Jurkat, Clone E6-1 (cell line): Measurements from ENCODE around the gene SOX6.

Experiments
- DNase-seq: peaks from one replicate; pipeline ENCODE4 v3.0.0-alpha.2; 2011; ENCODE audit warnings: low read depth, low spot score
- H3K4me3 ChIP-seq: 2 replicates; pipeline ENCODE4 v1.5.1; 2011; ENCODE audit warnings: mild to moderate bottlenecking, low read length, control low read depth, moderate library complexity

The SOX6 gene

DNA sequence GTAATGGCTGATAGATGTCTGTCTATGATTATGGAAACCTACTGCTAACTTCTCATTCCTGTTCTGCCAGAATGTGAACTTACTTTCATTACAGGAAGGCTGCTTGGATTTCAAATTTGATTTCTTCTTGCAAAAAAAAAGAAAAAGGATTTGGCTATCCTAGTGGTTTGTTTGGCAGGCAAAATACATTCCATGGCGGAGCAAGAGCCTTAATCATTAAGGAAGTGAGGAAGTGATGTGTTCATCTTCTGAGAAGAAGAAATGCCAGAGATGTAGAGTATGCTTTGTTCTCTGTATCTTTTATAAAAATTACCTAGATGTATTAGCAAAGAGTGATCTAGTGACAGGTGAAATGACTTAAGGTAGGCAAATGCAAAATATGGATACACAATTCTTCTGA, 356.3 kb downstream of the SOX6 start:
- no peak overlapping the region for H3K4me3 ChIP-seq
- DNase-seq: no peak

DNA sequence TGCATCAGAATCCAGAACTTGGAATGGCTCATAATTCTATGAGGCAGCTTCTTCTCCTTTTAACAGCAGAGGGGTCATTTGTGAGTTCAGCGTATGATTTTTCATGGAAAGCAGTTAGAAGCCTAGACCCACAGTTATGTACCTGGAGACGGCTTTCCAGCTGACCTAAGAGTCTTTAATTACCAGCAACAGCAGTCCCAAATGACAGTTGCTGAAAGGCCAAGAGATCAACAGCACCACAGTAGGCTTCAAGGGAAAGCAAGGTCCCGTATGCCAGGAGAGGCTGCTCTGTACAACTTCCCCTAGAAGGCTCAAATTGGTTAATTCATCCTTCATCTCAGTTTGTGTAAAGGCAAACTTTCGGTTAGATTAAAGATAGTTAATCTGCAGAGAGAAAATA, 363.0 kb downstream of the SOX6 start:
- no peak overlapping the region for H3K4me3 ChIP-seq
- no peak for DNase-seq

DNA sequence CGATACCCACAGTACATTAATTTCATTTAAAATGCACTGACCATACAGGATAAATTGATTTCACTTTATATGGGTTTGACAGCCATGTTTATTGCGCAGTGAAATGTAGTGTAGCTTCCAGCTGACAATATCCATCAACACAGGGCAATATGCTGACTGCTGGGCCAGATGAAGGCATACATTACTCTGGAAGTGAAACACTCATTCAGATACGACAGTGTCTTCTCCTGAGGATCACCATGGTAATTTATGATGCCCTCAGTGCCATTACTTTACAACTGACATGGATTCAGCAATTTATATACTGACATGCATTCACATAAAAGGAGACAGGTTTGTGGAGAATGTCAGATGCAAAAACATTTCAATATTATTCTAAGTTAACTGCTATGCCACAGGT, 365.1 kb downstream of the SOX6 start:
- no peak for DNase-seq
- no peak overlapping the region for H3K4me3 ChIP-seq

DNA sequence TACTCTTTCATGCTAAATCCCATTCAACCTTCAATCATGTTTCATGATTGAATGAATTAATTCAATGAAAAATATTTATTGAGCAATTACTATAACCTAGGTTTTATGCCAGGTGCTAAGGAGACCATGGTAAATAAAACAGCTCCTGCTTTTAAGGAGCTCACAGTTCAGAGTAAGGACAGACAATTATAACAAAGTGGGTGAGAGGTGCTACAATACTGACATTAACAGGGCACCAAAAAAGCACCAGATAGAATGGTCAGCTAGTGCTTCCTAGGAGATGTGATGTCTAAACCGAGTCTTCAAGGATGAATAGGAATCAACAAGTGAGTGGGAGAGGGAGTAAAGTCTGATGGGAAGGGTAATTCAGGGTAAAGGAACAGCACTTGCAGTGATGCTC, 366.7 kb downstream of the SOX6 start:
- no peak overlapping the region for H3K4me3 ChIP-seq
- no peak for DNase-seq

DNA sequence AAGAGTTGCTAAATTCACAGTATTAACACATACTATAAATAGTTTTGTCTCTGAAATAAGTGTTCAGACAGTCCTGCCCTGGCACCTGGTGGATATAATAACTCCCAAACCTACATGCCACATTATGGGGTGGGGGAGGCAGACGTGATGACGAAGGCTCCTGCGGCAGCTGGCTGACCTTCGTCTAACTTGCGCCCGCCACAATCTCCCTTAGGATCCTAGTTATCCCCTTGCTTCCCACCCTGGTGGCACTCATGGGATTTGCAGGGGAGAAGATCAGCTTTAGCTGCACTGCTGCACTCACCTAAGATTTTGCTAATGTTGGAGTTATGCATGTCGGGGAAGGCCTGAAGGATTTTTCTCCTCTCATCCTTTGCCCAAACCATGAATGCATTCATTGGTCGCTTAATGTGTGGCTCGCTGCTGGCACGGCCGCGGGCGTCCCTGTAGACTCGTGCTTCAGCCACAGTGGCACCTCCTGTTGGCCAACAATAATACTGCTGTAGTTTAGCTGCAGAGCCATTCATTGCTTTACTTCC, 367.6 kb downstream of the SOX6 start:
- no peak for DNase-seq
- H3K4me3 ChIP-seq: no peak overlapping the region

DNA sequence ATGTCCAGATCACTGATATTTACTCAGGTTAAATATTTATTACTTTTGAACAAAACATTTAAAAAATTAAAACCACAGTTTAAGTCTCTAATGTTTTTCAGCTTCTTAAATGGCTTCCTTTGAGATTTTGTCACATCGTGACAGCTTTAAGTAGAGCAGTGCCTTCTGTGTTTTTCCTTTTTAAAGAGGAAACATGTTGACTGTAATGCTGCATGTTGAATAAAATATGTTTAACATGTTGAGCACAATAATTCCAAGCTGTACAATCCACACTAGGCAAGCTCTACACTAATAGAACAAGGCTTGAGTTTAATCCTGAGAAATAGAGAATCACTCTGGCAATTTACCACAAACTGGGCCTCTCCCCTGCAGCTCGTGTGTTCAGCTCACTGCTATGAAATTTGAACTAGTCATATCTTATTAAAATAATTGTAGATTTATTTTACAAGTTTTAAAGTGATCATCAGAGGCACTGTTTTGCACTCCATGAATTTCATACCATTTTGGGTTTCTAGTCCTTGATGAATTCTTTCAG, 368.3 kb downstream of the SOX6 start:
- H3K4me3 ChIP-seq: no peak overlapping the region
- no peak for DNase-seq

DNA sequence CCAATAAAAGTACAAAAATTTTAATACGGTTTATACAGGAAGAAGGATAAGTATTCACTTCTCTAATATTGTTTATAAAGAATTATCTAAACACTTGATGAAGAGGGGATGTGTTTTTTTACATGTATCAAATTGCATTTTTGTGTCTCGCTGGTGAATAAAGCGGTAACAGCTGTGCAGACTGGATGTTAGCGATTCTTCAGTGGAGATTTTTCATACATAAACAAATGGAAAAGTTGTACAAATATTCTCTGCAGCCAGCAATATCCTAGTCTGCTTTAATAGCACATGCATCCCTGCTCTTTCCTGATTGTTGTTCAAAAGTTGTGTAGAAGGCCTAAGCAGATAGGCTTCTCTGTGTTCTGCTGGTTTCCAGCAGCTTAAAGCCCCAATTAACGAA, 369.3 kb downstream of the SOX6 start:
- no peak overlapping the region for H3K4me3 ChIP-seq
- no peak for DNase-seq

DNA sequence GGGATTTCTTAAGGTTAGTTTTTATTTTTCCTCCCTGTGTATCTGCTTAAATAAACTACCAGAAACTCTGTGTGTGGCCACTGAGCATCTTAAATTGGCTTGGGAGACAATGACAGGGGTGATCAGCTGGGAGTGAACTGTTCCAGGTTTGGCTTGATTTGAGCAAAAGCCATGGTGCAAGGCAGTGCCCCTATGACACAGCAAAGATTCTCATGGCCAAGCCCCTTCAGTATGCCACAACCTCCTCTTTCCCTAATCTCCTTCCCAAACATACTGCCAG, 370.5 kb downstream of the SOX6 start:
- no peak for DNase-seq
- no peak overlapping the region for H3K4me3 ChIP-seq

DNA sequence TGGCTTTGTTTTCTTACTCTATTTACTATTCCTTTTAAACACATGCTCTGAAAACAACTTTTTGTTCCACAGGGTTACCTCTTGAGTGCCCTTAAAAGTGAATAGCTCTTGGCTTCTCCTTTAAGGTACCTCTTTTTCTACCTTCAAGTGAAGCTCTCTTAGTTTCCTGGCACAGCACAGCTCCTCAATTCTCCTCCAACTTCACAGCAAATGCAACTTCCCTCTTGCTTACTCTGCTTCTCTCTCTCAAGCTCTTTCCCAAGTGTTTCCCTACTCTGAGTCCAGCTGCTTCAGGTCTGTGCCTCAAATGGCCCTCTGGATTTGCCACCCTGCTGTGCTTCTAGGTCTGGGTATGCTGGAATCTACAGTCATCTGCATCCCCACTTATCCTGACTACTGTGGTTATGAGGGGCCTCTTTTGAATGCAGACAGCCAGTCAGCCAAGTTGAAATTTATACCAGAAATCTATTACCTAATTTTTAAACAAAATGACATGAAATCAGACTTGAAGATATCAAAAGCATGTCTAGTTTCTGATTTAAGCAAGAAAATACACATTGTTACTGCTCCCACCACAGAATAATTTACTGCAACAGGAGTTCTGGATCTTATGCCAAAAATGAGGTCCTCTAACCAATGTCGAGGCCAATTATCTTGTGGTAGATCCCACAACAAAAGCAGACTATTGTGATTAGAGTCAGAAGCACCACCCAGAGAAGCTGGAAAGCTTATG, 371.1 kb downstream of the SOX6 start:
- DNase-seq: no peak
- no peak overlapping the region for H3K4me3 ChIP-seq

DNA sequence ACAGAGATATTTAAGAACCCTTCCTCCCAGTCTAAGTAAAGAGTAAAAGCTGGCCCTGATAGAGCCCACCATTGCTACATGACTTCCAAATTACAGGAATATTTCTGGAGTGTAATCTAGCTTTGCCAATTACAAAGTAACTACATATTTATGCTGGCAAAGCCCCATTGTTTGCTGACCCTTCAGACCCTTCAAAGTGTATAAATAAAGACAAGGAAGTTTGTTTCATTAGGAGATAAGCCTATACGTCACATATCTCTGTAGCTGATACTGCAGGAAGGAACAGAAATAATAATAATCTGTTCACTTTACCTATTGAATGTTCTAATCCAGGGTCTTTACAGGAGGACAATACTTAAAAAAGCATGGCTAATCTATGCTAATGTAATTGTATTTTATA, 375.1 kb downstream of the SOX6 start:
- DNase-seq: no peak
- no peak overlapping the region for H3K4me3 ChIP-seq

DNA sequence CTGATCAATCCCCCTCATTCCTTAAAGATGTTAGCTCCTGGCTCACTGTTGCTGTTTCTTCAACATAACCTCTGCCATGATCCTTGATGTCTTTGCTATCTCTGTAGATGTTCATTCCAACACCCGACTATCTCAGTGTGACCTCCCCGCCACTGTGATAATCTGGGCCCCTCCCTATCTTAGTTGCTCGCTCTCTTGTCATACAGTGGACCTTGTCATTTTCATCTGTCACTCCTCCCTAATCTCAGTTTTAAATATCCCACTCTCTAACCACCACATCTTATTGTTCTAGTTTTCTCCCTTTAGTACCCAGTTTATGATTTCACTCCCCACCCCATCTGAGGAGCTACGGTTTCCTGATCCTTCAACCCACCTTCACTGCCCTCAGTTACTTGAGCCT, 379.2 kb downstream of the SOX6 start:
- H3K4me3 ChIP-seq: no peak overlapping the region
- no peak for DNase-seq

DNA sequence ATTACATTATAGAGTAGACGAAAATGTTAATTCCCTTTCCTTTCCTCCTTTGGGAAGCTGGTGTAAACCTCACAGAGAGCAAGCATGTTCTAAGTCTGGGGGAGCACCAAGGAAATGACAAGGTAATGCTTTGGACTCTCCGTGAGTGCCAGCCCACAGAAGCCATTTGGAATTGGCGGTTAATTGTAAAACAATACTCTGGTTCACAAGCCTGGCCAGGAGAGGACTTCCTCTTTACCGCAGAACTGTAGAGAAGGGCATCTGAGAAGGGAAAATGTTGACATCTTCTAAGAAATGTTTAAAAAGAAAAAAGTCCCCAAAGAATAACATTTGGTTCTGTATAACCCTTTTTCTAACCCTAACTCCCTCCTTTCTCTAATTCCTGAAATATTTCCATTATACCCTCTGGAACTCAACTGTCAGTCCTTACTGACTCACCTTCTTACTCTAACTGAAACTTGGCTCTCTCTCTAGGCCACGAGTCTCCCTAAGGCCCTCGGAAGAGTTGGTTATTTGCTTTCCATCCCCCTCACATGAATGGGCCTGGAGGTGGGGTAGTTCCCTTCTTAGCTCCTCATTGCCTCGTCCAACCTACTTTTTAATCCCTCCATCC, 379.8 kb downstream of the SOX6 start:
- no peak overlapping the region for H3K4me3 ChIP-seq
- no peak for DNase-seq

DNA sequence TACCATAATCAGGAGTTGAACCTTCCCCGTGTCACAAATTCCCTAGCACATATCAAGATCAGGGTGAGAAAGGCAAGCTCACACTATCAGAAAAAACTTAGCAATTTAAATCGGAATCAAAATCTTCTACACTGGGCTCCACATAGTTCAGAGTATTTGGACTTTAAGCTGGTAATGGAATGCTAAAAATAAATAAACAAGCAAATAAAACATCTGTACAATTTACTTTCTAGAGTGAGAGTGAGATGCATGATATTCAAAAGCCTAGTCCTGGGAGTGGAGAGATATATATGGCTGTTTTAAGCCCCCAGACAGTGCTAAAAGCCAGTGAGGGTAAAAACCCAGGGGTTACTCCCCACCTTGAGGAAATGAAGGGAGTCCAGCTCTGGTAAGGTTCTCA, 380.6 kb downstream of the SOX6 start:
- DNase-seq: no peak
- H3K4me3 ChIP-seq: no peak overlapping the region

DNA sequence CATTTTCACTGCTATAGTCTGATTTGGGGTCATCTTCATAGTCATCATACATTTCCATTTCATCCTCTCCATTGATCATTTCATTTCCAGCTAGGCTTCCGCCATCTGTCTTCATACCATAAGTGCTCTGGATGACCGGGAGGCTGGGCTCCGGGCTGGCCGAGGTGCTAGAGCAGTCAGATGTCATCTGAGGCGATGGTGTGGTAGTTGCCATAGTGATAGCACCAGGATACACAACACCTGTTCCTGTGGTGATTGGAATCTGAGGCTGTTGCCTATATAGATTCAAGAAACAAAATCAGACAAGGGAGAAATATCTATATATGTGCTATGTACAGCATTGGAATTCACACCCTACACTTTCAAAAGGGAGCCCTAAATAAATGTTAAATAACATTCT, 383.5 kb downstream of the SOX6 start:
- no peak for DNase-seq
- H3K4me3 ChIP-seq: no peak overlapping the region

DNA sequence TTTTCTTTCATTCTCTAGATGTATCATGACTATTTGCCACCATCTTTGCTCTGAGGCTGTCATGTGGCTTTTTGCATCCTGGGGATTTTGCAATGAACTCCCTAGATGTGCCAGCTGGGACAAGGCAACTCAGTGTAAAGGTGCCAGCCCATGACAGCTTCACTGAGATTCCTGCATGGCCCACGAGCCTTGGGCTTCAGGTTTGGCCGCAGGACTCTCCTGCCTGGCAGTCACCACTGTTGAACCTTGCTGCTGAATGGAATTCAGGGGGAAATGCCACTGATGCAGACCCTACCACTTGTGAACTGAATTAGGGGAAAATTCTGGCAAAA, 385.2 kb downstream of the SOX6 start:
- DNase-seq: no peak
- H3K4me3 ChIP-seq: no peak overlapping the region

DNA sequence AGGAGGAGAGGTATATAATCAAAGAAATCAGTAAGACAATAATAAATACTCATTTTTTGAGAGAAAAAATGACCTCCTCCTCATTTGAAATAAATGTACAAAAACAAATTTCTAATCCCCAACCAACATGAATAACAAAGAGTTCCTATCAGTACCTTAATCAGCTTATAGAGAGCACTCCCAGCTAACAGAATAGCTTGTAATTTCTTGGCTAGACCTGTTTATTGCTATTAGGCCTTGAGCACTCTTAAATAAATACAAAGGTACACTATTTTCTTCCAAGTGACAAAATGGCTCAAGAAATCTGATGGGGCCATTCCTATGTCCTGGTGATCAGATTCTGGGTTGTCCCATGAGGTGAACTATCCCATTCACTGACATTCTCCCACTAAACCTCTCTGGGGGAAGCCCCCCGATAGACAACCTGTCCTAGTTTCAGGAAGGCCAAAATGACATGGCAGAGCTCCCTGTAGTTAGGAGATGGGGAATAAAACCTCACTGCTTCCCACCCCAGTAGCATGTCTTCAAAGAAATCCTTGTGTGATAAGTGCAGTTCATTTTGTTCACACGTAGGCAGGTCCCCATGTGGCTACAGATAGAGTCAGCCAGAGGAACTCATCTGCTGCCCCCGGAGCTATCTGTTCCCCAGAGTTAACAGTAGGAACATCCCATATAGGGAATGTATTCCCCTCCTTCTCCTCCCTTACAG, 385.7 kb downstream of the SOX6 start:
- no peak overlapping the region for H3K4me3 ChIP-seq
- no peak for DNase-seq

DNA sequence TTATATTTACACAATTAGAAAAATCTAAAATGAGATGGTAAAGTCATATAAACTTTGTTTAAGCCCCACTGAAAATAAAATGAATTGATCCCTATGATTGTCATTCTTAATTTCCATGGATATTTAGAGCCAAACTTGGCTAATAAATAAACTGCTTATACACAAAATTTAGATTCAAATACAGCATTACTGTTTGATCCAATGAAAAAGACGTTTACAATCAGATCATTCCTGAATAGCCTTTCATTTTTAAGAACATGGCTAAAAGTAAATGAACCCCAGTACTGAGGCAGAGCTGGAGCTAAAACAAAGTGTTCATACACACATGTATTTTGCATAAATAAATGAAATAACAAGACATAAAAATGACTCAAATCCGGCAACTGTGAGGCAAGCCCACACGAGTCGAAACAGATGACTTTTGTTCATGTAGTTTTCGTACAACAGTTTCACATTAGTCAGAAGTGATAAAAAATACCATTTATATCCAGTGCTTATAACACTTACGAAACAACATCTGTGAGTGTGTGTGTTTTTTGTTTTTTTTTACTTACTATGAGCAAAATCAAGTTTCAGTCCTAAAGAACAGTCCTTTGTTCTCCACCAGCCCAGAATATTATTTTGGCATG, 386.5 kb downstream of the SOX6 start:
- DNase-seq: no peak
- no peak overlapping the region for H3K4me3 ChIP-seq

DNA sequence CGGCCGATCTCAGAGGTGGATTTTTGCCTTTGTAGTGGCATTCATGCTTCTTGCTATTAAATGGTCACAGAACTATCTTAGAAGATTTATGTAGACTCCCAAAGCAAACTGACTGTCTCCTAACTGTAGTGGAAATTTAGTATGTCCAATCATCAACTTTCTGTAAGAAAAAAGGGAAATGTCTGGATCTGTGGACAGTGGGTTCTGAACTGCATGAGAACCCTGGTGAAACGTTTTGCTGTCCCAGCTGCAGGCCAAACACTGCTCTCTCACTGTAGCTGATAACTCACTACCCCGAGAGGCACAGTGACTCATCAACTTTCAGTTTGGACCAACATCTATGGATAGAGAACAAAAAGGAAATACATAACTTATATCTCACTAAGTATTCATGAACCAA, 387.1 kb downstream of the SOX6 start:
- H3K4me3 ChIP-seq: no peak overlapping the region
- no peak for DNase-seq

DNA sequence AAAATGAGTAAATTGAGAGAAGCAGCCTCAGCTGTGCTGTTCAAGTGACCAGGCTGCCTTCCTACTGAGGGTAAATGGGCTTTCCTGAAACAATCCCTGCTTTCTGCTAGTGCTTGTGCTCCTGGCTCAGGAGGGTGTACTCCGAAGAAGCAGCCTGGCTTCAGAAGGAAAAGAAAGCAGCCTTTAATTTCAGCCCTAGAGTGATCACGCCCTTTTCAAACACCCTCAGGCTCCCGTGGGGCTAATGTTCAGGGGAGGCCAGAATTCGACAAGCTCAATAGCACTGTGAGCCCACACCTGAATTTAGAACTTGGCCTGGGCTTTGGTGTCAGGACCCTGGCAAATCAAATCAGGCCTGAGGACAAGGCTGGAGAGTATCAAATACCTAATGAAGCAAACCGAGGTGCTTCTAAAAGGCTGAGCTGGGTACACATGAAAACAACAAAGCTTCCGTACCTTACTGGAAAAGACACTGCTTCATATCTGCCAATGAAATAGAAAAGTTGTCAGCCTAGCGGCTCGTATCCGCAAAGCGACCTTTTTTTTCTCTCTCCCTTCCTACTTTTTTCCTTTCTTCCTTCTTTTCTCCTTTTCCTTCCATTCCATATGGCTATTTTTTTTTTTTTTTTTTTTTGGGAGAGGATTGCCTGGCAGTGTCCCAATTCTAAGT, 387.8 kb downstream of the SOX6 start:
- H3K4me3 ChIP-seq: no peak overlapping the region
- no peak for DNase-seq

DNA sequence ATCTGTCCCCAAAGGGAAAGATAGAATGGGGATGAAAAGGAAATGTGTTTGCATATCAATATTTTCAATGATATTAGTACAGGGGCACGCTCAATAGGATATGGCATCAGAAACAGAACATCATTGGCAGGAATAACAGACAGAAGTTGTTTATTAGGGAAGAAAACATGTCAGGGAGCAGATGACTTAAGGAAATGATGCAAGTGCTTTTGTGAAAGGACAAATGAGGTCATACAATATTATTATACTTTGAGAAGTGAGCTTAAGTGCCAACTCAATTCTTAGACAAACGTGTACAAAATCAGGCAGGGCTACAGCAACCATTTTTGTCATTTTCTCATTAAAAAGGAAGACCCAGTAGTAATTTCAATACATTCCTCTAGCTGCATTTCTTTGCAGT, 388.4 kb downstream of the SOX6 start:
- no peak for DNase-seq

More for the DNA sequence above, 388.4 kb downstream of the SOX6 start:
- H3K4me3 ChIP-seq: no peak overlapping the region
